GM18870 (cell line): ENCODE data around the gene SERPINI2.
"Not testable (repeated sequence)": the region's sequence is repeated elsewhere in the genome, so short reads cannot be mapped to it uniquely, and the experiment has no call there.

Experiments used
- ATAC-seq: cut with Tn5 transposase; IDR thresholded peaks from one replicate; pipeline ENCODE4 v1.9.1; 2021; ENCODE audit warnings: moderate library complexity; ENCODE audit not compliant: unreplicated experiment

SERPINI2 gene

GRCh38 chr3:167451282-167451681 lies 22.6 kb downstream of the SERPINI2 start:
- no peak for ATAC-seq

DNA sequence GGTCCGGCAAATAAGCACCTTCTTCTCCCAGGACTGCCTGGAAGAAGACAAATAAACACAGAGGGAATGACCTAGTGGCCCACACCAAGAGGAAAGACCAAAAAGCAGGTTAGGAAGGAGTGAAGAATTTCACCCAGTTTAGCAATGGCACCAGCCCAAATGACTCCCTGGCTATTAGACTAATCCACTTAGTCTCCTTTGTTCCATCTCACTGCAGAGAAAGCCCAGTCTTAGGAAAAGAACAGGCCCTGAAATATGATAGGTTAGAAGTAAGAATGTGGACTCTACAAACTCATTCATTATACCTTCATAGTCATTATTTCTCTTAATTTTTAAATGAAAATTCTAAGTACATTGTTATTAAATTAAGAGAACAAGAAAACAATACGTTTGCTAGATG lies 23.2 kb downstream of the SERPINI2 start:
- no peak for ATAC-seq

DNA sequence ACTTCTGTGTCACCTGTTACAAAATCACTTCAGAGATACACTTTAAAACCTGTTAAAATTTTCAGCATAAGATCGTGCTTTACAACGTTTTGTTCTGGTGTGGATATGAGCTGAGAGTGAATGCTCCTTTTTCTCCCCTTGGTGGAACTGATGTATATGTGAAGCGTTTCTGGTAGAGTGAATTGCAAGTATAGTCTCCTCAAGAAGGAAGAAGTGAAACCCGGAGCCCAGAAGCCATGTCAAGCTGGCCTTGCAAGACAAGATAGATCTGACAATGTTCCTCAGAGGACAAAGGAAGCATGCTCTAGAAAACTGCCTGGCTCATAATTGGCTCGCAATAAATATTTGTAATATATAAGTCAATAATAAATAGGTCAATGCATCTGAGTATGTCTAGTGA lies 23.6 kb downstream of the SERPINI2 start:
- no peak for ATAC-seq

DNA sequence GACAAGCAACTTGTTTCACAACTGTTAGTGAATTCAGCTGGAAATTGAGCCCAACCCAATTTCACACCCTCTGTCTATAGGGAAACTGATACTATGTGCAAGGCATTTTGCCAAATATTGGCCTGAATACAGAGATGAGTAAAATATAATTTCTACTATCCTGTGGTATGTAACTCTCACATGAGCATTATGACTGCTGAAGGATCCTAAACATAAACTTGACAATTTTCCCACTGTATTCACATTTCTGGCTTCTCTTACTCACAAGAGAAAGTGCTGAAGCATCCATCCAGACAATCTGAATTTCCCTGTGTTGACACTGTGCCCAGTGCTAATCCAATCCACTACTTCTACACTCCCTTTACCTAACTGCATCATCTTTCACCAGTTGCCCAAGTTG lies 28.4 kb downstream of the SERPINI2 start:
- no peak for ATAC-seq

DNA sequence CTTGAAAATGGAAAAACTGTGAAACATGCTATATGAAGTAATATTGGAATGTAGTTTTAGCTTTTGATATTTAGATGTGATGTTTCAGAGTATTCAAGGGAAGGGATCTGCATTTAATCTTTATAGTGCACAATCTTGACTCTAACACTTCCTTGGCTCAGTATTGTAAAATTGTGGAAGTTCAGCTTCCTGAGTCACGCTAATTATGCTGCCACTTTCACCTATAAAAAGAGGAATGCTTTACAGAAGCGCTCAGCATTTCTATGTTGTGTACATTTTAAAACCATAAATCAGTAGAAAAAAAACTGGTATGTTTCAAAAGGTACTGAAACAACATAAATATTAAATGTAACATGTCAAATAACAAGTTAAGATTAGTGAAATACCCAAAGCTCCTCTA lies 32.6 kb downstream of the SERPINI2 start:
- no peak for ATAC-seq

- ATAC-seq = no peak
Observed at GRCh38 chr3:167437428-167438139, 36.3 kb downstream of the SERPINI2 start.

DNA sequence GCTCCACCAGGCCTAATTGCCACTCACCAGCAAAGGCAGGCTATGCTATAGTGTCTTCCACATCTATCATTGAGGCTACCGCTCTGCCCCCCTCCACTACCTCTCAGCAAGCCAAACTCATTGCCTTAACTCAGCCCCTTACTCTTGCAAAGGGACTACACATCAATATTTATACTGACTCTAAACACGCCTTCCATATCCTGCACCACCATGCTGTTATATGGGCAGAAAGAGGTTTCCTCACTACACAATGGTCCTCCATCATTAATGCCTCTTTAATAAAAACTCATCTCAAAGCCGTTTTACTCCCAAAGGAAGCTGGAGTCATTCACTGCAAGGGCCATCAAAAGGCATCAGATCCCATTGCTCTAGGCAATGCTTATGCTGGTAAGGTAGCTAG lies 46.9 kb downstream of the SERPINI2 start:
- not testable (repeated sequence) for ATAC-seq

DNA sequence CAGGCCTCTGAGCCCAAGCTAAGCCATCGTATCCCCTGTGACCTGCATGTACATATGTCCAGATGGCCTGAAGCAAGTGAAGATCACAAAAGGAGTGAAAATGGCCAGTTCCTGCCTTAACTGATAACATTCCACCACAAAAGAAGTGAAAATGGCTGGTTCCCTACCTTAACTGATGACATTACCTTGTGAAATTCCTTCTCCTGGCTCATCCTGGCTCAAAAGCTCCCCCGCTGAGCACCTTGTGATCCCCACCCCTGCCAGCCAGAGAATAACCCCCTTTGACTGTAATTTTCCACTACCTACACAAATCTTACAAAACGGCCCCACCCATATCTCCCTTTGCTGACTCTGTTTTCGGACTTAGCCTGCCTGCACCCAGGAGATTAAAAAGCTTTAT lies 51.4 kb downstream of the SERPINI2 start:
- not testable (repeated sequence) for ATAC-seq

DNA sequence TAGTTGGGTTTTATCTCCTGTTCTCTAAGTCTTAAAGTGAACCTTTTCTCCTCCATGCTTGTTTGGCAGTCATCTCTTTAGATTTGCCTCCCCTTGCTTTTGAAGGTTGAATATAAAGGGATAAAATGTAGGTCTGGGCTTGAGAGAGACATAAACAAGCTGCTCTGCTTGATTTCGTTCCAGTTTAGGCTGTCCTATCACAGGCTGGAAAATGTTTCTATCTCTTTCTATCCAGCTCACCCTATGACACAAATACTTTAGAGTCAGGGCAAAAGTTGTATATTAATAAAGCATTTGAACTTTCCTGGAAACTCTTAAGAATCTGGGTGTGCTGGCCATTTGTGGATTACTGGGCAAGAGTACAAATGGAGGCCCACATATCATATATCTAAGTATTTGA lies 64.2 kb downstream of the SERPINI2 start:
- ATAC-seq = no peak

- no peak for ATAC-seq
Observed at GRCh38 chr3:167406876-167407492, 66.9 kb downstream of the SERPINI2 start.

DNA sequence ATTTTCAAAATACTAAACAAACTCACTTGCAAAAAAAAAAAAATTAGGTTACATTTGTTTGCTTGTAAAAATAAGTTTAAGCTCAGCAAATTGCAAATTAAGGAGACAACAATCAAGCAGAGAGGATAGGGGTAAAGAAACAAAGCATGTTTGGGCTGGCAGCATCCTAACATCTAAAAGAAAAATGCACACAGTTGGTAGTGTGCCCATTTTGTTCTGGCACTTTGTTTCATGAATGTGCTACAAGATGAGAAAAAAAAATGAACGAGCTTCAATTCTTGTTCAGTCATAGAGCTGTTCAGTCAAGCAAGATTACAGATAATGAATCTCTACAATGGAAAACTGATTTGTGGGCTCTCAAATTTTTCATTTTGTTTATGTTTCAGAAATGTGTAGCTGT lies 76.0 kb downstream of the SERPINI2 start:
- no peak for ATAC-seq

DNA sequence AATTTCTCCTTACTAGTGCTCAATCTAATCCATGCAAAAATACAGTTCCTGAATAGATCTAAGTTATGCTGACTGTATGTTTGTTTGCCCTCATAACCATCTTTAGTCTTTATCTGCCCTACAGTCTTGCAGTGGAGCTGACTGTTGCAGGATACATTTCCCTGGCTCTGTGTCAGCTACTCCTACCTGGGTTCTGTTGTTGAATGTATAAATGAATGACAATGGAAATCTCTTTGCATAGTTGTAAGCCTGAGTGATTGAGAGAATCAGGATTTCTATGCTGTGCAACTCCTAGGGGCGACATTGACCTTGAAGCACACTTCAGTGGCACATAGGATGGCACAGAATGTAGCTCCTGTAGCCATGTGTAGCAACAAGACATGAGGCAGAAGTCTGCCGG lies 77.8 kb downstream of the SERPINI2 start:
- ATAC-seq = no peak

GRCh38 chr3:167394003-167394402 lies 79.8 kb downstream of the SERPINI2 start:
- ATAC-seq = no peak
